CD4-positive, alpha-beta T cell treated with Interferon gamma for 1 hour (primary cell): ENCODE results near the gene FAM210A.
"Not testable (repeated sequence)": the region's sequence is repeated elsewhere in the genome, so short reads cannot be mapped to it uniquely, and the experiment has no call there.

ENCODE experiments used
- DNase-seq: peaks from one replicate; pipeline ENCODE4 v3.0.0-alpha.2; 2020

The FAM210A gene

DNA sequence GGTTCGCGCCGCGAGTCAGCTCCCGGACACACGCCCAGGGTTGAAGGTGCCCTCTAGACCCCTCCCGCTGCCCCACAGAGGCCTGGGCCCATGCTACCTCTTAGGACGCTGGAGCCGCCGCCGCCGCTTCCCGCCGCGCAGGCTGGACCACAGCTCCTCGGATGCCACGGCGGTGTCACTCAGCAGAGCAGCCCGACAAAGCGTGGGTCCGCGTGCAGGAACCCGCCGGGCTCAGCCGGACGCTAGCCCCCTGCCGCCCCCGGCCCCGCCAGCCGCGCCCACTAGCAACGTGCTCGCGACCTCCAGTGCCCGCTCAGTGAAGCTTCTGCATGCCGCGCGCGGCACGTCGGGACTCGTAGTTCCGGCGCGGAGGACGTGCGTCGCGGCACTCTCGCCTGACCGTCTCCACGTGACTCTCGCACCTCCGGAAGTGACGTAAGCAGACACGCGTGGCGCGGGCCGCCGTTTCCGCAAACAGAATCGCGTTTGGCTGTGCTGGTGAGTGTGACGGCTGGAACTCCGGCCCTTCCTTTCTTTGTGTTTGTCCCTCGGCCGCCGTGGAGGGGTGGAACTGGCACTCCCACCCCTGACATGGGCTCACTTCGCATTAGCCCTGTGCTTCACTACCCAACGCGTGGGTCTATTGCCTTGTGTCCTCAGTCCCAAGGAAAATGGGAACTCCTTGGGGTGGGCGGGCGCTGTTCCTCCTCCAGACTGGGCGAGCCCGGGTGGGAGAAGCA, at the start of gene FAM210A, which contains the start of gene RNMT:
Gene FAM210A (minus strand): TSS at position 327 of the 740 bp plus-strand sequence. CDS start 44,481 bp downstream, outside the sequence.
Gene RNMT (plus strand): TSS at position 442 of the 740 bp plus-strand sequence. CDS start 4,845 bp downstream, outside the sequence.
- peak; percentile 93 for DNase-seq

DNA sequence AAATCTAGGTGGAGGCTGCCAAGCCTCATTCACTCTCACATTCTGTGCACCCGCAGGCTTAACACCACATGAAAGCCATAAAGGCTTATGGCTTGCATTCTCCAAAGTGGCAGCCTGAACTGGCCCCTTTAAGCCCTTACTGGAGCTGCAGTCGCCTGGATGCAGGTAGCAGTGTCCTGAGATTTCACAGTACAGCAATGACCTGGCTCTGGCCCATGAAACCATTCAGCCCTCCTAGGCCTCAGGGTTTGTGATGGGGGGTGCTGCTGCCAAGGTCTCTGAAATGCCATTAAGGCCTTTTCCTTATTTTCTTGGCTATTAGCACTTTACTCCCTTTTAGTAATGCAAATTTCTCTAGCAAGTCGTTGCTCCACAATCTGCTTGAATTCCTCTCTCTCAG, 48.7 kb upstream of the FAM210A start:
- no peak for DNase-seq

- no peak for DNase-seq
Observed at GRCh38 chr18:13762690-13763439, 36.5 kb upstream of the FAM210A start.

DNA sequence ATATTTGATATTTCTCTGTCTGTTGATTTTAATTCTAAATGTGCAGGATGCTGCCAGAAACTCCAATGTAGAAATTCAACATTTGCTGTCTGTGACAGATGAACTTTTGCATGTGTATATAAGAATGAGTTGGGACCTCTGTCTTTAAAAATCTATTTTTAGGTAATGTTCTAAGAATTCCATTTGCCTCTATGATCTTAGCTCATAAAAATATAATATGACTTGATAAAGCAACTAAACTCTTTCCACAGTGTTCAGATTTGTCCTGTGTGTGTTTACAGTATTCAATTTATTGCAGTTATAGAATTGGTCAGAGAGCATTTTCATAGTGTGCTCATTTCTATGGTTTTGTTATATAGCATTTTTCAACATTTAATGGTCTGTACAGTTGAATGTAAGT, 33.7 kb upstream of the FAM210A start:
- DNase-seq, result no peak

DNA sequence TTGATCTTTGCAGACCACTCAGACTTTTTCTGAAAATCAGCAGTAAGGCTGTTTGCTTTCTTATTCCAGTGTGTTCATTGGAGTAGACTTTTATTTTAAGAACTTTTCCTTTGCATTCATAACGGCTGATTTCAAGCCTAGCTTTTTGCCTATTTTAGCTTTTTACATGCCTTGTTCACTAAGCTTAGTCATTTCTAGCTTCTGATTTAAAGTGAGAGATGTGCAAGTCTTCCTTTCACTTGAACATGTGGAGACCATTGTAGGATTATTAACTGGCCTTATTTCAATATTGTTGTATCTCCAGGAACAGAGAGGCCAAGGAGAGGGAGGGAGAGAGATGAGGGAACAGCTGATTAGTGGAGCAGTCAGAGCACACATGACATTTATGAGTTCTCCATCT, 32.3 kb upstream of the FAM210A start:
- DNase-seq, result no peak

DNA sequence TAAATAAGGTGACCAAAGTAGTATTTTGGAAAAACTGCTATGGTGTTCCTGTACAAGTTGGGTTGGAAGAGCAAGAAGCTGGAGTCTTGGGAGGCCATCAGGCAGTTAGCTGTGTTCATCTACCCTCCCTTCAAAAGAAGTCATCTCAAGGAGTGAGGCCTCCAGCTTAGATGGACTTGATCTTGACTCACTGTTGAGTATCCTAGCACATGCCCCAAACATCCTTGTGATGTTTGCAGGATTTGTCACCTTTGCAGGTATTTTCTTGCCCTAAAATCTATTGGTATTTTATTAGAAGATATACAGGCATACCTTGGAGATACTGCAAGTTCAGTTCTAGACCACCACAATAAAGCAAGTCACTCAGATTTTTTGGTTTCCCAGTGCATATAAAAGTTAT, 30.3 kb upstream of the FAM210A start:
- DNase-seq, result no peak

DNA sequence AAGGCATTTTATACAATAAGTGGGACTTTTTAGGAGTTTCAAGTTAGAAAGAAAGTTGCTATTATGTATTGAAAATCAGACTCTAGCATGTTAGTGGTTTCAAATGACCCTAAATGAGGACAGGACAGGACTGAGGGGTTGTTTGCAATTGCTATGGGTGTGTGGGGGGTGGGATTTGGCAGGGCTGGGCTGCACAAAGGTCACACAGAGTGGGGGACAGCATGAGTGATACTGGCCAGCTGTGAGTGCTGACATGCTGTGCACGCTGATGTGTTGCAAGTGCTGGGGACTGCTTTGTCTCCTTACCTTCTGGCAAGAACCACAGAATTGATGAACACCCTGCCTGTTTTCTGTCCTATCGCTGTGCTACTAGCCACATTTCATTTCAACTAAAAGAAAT, 29.9 kb upstream of the FAM210A start:
- no peak for DNase-seq

- not testable (repeated sequence) for DNase-seq
Observed at GRCh38 chr18:13751599-13751998, 25.2 kb upstream of the FAM210A start.

- DNase-seq, result no peak
Observed at GRCh38 chr18:13746633-13747032, 20.3 kb upstream of the FAM210A start.

GRCh38 chr18:13745696-13746095, 19.3 kb upstream of the FAM210A start:
- no peak for DNase-seq

DNA sequence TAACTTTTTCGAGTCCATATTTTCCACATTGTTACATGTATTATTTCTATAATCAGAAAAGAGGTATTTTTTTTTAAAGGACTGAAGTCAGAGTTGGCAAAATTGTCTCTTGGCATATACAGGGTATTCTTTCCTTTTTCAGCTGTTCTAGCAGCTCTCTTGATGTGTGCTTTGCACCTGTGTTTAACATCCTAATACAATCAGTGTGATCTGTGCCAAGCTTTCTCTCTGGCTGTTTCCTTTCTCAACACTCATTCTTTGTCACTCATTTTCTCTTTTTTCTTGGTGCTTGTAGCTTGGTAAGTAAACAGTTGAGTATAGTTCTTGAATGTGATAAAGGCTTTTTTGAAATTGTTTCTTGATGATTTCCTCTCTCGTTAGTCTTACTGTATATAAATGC, 9.3 kb upstream of the FAM210A start:
- no peak for DNase-seq

DNA sequence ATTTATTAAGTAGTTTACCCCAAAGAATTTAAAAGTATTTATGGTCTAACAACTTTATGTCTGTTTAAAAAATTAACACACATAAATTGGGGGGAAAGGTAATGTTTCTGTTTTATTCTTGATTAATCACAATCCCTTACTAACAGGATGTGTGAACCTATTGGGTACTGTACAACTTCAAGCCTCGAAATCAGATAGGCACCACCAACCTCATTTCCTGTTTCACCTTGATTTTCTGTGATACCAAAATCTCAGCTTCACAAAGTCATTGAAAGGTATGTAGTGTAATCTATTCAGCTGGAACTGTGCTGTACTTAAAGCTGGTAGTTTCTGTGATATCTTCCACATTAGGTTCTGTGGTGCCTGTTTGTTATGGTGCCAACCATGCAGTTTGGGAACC, 4.1 kb upstream of the FAM210A start:
- DNase-seq, result no peak

DNA sequence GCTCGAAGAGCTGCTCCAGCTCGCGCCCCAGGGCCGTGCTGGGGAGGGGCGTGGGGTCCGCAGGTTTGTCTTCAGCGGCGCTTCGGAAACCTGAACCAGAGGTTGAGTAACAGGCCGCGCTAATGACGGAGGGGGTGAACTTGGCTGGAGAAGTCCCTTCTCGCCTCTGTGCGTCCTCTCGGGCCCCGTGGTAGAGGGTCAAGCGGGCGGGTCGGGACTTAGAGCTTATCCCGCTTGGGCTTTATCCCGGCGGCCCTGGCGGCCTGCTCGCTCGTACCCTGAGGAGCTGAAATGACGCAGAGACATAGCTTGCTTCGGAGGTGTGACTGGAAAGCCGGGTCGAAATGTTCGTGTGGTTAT, 594 bp upstream of the FAM210A start:
- DNase-seq, result peak; percentile 31

GRCh38 chr18:13725566-13726231, 659 bp downstream of the FAM210A start:
- no peak for DNase-seq

- no peak for DNase-seq
Observed at GRCh38 chr18:13720847-13721246, 5.5 kb downstream of the FAM210A start.

GRCh38 chr18:13720123-13720522, 6.2 kb downstream of the FAM210A start:
- no peak for DNase-seq

GRCh38 chr18:13716916-13717315, 9.4 kb downstream of the FAM210A start:
- DNase-seq, result no peak

DNA sequence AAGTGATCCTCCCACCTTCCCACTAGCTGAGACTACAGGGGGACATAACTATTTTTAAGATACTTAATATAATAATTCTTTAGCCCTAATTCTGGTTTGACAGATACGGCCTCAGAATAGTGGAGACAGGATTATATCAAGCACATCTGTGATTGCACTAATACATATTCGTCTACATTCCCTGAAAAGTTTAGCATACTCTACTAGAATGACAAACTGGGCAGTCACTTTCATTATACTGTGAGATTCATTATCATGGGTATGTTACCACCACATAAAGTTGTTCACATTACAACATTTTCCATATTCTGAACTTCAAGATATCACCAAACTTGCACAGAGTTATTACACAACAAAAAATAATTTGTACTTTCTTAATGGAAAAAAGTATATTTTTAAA, 11.0 kb downstream of the FAM210A start:
- no peak for DNase-seq

- DNase-seq, result no peak
Observed at GRCh38 chr18:13713455-13714055, 12.8 kb downstream of the FAM210A start.

DNA sequence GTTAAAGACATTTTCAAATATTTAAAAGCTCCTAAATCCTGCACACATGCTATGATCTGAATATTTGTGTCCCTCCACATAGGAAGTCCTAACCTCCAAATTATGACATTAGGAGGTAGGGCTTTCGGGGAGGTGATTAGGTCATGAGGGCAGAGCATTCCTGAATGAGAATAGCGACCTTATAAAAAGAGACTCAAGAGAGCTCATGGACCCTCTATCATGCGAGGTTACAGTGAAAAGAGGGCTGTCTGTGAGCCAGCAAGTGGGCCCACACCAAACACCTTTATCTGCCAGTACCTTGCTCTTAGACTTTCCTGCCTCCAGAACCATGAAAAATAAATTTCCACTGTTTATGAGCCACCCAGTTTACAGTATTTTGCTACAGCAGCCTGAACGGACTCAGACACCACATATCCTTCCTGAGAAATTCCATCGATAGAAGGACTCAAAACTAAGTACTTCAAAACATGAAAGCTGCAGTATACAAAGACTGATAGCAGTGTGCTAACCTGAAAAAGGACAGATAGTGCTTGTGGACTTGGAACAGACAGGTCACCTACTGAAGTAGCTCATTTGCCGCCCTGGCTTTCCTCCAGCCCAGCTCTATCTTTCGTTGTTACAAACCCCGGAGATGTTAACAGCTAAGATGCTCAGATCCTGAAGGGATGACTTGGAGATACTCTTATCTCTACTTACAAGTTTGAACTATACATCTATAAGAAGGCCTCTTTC, 13.8 kb downstream of the FAM210A start:
- DNase-seq, result no peak

GRCh38 chr18:13710414-13710831, 15.9 kb downstream of the FAM210A start:
- DNase-seq, result no peak

DNA sequence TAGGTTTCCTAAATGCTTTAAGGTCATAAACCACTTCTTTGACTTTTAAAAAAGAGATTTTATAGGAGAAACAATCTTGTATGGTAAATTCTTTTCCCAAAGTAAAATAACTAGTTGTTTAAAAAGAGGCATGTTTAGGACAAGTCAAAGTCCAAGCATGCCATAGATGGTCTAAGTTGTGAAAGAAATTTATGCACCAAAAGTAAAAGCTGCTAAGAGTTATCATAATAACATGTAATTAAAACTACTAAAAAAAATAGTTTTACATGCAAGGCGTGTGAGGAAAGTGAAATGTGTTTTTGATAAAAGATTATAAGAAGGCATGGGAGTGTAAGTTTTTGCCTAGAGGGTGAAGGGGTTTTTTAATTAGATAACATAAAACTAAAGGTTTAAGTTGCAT, 22.5 kb downstream of the FAM210A start:
- DNase-seq, result no peak

GRCh38 chr18:13700153-13700552, 26.2 kb downstream of the FAM210A start:
- no peak for DNase-seq
